GM12864 (cell line): ENCODE data around the gene QPRT.
"Not testable (repeated sequence)": the region's sequence is repeated elsewhere in the genome, so short reads cannot be mapped to it uniquely, and the experiment has no call there.

Experiments
- DNase-seq: peaks from one replicate; pipeline ENCODE4 v3.0.0-alpha.2; 2011; ENCODE audit warnings: low read depth
- H3K4me3 ChIP-seq: 2 replicates; pipeline ENCODE4 v1.5.1; 2011; ENCODE audit warnings: mild to moderate bottlenecking, low read depth, low read length, control low read depth
- CTCF ChIP-seq: IDR thresholded peaks from 2 replicates; pipeline ENCODE4 v1.5.1; 2011; ENCODE audit warnings: low read depth, mild to moderate bottlenecking, moderate library complexity, low read length, control low read depth, inconsistent platforms; ENCODE audit errors: missing control alignments

QPRT gene

GRCh38 chr16:29714972-29715371 lies 36.0 kb downstream of the QPRT start:
- no peak for TF ChIP-seq CTCF
- no peak overlapping the region for H3K4me3 ChIP-seq
- DNase-seq, result no peak

GRCh38 chr16:29717113-29717512 lies 38.1 kb downstream of the QPRT start:
- no peak for DNase-seq
- TF ChIP-seq CTCF, result no peak
- H3K4me3 ChIP-seq, result no peak overlapping the region

- H3K4me3 ChIP-seq, result no peak overlapping the region
Observed at GRCh38 chr16:29719063-29719462, 40.1 kb downstream of the QPRT start.

GRCh38 chr16:29720703-29721102 lies 41.7 kb downstream of the QPRT start:
- no peak for DNase-seq
- no peak overlapping the region for H3K4me3 ChIP-seq
- TF ChIP-seq CTCF, result no peak

More at GRCh38 chr16:29719063-29719462, 40.1 kb downstream of the QPRT start:
- DNase-seq, result no peak
- no peak for TF ChIP-seq CTCF

GRCh38 chr16:29721167-29721879 lies 42.3 kb downstream of the QPRT start:
- peak; percentile 70 for TF ChIP-seq CTCF
- DNase-seq, H3K4me3 ChIP-seq: not testable (repeated sequence)

- no peak overlapping the region for H3K4me3 ChIP-seq
- DNase-seq, result no peak
- no peak for TF ChIP-seq CTCF
Observed at GRCh38 chr16:29726845-29727377, 47.9 kb downstream of the QPRT start.

GRCh38 chr16:29727452-29727851 lies 48.5 kb downstream of the QPRT start:
- no peak for DNase-seq
- no peak overlapping the region for H3K4me3 ChIP-seq
- no peak for TF ChIP-seq CTCF
